GM13976 (cell line): ENCODE results near the gene ACBD6.
A peak's percentile ranks its signal among the peaks of the same experiment; 100 is the strongest.
"Not testable (repeated sequence)": the region's sequence is repeated elsewhere in the genome, so short reads cannot be mapped to it uniquely, and the experiment has no call there.

Experiments
- DNase-seq: peaks from one replicate; pipeline ENCODE4 v3.0.0; 2012; ENCODE audit warnings: low spot score
- in situ Hi-C: fragments of 300-500 bp; cut with MboI; formaldehyde crosslinking; loops from one replicate; pipeline ENCODE4 v1.12.0; 2022; ENCODE audit warnings: low sequenced_read_pairs, mixed read lengths, inconsistent platforms; ENCODE audit not compliant: unreplicated experiment
- TF ChIP-seq, protein P1 (sequence below): IDR thresholded peaks from 2 replicates; pipeline ENCODE4 v1.5.1; 2012; ENCODE audit warnings: borderline replicate concordance, mild to moderate bottlenecking; ENCODE audit not compliant: insufficient read depth; ENCODE audit errors: extremely low read depth, missing control alignments, control extremely low read depth

The ACBD6 gene

DNA sequence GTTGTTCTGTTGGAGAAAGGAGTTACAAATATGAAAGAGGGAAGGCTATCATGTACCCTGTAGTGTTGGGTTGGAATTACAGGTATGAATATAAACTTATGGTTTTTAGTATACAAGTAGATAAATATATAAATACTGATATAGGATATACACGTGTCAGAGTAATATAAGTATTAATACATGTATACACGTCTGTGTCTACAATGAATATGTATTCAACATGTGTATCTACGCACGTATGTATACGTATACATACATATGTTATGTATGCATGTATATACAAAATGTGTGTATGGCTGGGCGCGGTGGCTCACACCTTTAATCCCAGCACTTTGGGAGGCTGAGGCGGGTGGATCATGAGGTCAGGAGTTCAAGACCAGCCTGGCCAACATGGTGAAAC lies 17.9 kb downstream of the ACBD6 start:
- DNase-seq = no peak
- in situ Hi-C loops = loop anchor here (25.0 kb wide), 1 partner anchor 597 kb away; the partner anchor contains the start of genes TOR1AIP1 and TOR1AIP2
- TF ChIP-seq, protein P1, sequence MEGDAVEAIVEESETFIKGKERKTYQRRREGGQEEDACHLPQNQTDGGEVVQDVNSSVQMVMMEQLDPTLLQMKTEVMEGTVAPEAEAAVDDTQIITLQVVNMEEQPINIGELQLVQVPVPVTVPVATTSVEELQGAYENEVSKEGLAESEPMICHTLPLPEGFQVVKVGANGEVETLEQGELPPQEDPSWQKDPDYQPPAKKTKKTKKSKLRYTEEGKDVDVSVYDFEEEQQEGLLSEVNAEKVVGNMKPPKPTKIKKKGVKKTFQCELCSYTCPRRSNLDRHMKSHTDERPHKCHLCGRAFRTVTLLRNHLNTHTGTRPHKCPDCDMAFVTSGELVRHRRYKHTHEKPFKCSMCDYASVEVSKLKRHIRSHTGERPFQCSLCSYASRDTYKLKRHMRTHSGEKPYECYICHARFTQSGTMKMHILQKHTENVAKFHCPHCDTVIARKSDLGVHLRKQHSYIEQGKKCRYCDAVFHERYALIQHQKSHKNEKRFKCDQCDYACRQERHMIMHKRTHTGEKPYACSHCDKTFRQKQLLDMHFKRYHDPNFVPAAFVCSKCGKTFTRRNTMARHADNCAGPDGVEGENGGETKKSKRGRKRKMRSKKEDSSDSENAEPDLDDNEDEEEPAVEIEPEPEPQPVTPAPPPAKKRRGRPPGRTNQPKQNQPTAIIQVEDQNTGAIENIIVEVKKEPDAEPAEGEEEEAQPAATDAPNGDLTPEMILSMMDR = no peak

DNA sequence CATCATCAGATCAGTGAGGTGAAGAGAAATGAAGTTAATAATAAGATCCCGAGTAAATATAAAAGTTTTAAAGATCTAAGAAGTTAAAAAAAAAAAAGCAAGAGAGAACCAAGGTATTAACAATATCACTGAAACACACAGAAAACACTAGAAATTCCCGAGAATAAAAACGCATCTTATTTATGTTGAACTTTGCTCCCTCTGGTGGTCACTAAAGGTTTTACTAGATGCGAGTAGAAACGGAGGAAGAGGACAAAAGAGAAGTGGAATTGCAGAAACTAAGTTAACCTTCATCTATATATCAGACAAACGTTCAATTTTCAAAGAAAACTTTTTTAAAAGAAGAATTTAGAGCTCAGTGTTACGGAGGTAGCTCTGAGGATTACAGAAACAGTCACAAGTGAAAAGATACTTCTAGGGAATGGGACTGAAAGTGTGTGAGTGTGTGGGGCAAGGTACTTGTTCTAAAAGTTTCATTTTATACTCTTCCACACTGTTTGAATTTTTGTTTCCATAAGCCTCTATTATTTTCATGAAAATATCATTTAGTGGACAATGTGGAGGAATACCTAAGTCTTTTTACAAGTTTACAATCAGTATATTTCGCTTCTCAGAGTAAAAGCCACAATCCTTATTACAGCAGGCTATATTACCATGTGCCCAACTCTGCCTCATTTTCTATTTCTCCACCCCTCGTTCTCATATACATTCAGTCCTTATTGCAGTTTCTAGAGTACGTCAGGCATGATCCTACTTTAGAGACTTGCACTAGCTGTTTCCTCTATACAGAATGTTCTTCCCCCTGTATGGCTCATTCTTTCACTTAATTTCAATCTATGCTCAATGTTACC lies 19.7 kb downstream of the ACBD6 start:
- TF ChIP-seq, protein P1 = peak; percentile 52
- in situ Hi-C loops = loop anchor here (25.0 kb wide), 1 partner anchor 595 kb away; the partner anchor contains the start of genes TOR1AIP1 and TOR1AIP2
- peak; percentile 52 for DNase-seq

DNA sequence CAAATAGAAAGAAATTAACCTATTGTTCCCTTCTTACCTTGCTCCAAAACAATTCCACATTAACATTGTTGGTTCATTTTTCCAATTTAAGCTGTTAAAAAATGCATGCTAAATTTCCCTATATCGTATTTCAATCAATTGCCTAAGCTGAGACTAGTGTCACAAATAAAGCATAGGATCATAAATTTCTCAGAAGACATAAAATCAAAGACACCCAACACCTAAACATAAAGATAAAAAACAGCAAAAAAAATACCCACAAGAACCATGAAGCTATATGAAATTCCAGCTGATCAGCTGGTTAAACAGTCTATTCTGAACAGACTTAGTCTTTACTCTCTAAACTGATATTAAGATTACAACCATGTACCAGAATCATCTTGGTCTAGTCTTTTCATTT lies 32.3 kb downstream of the ACBD6 start:
- in situ Hi-C loops = no loop called here
- TF ChIP-seq, protein P1 = no peak

DNA sequence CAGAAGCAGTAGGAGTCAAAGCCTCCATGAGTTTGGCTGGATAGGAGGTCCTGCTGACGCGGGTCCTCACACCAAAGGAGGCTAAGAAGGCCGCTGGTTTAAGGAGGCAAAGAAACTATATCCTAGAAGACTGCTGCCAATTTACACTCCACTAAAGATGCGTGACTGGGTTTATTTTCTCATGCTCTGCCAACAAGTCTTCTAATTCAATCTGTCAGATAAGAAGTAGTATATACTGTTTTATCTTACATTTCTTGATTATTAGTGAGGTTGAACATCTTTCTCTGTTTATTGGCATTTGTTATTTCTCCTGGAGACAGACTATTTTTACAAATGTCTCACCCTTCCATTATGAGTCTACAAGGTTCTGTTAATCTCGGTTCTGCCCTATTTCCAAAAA lies 34.1 kb downstream of the ACBD6 start:
- in situ Hi-C loops = no loop called here
- TF ChIP-seq, protein P1 = no peak
- no peak for DNase-seq

More for the DNA sequence above, 32.3 kb downstream of the ACBD6 start:
- no peak for DNase-seq

DNA sequence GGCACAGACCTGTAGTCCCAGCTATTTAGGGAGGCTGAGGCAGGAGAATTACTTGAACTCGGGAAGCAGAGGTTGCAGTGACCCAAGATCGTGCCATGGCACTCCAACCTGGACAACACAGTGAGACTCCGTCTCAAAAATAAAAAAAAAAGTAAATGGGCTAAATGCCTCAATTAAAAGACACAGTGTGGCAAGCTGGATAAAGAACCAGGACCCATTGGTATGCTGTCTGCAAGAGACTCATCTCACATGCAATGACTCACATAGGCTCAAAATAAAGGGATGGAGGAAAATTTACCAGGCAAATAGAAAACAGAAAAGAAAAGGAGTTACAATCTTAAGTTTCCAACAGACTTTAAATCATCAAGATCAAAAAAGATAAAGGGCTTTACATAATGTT lies 40.3 kb downstream of the ACBD6 start:
- in situ Hi-C loops = no loop called here
- TF ChIP-seq, protein P1 = no peak
- no peak for DNase-seq

DNA sequence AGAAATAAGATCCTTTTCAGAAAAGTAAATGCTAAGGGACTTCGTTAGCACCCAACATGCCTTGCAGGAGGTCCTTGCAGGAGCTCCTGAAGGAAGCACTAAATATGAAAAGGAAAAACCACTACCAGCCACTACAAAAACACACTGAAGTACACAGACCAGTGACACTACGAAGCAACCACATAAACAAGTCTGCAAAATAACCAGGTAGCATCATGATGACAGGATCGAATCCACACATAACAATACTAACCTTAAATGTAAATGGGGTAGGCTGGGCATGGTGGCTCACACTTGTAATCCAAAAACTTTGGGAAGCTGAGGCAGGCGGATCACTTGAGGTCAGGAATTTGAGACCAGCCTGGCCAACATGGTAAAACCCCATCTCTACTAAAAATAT lies 40.7 kb downstream of the ACBD6 start:
- in situ Hi-C loops, DNase-seq: not testable (repeated sequence)

DNA sequence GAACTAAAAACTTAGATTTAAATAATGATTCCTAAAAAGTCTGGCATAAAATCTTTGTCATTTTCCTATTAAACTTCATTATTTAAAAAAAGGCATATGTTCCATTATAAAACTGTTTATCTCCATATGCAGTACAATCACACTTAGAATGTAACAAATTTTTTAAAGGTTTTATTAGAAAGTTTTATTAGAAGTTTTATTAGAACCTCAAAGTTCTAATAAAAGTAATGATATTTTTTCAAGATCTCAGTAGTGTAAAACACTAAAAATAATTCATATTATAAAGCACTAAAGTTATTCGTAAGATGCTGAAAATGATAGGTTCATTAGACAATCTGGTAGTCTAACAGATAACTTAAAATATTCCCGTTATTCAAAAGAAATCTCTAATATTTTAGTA lies 43.6 kb downstream of the ACBD6 start:
- no peak for DNase-seq
- in situ Hi-C loops = no loop called here
- TF ChIP-seq, protein P1 = no peak
